IPS-15b (cell line): ENCODE measurements around the gene TCF19.
"Not testable (repeated sequence)": the region's sequence is repeated elsewhere in the genome, so short reads cannot be mapped to it uniquely, and the experiment has no call there.

Source experiments
- H3K27me3 ChIP-seq: one replicate; pipeline ENCODE4 v1.6.1; 2013; ENCODE audit warnings: low read length; ENCODE audit not compliant: control insufficient read depth, insufficient read depth
- H3K36me3 ChIP-seq: one replicate; pipeline ENCODE4 v1.6.1; 2013; ENCODE audit warnings: low read length; ENCODE audit not compliant: control insufficient read depth, insufficient read depth
- H3K4me1 ChIP-seq: one replicate; pipeline ENCODE4 v1.6.1; 2013; ENCODE audit warnings: mild to moderate bottlenecking, low read length; ENCODE audit not compliant: control insufficient read depth, insufficient read depth
- H3K4me3 ChIP-seq: one replicate; pipeline ENCODE4 v1.5.1; 2013; ENCODE audit warnings: low read depth, low read length
- H3K9ac ChIP-seq: one replicate; pipeline ENCODE4 v1.6.1; 2013; ENCODE audit warnings: low read depth, mild to moderate bottlenecking, low read length
- H3K9me3 ChIP-seq: one replicate; pipeline ENCODE4 v1.6.1; 2013; ENCODE audit warnings: mild to moderate bottlenecking, low read length; ENCODE audit not compliant: control insufficient read depth, insufficient read depth

The TCF19 gene

DNA sequence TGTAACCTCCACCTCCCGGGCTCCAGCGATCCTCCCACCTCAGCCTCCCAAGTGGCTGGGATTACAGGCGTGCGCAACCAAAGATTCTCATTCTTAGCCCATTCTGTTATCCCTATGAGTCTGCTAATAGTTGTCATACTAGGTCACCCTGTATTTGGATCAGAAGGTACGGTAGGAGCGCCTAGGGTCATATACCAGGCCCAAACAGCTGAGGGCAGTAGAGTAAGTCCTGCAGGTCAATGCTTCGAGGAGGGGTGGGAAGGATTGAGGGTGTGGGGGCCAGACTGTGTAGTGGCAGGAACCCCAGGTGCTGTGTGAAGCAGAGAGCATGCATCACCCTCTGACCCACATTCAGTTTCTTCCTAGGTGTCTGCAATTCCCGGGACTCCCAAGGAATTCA is 34.8 kb downstream of the TCF19 start:
- peaks cover 2% of the 10 kb centered on the region for H3K4me1 ChIP-seq
- no peak overlapping the region for H3K4me3 ChIP-seq

DNA sequence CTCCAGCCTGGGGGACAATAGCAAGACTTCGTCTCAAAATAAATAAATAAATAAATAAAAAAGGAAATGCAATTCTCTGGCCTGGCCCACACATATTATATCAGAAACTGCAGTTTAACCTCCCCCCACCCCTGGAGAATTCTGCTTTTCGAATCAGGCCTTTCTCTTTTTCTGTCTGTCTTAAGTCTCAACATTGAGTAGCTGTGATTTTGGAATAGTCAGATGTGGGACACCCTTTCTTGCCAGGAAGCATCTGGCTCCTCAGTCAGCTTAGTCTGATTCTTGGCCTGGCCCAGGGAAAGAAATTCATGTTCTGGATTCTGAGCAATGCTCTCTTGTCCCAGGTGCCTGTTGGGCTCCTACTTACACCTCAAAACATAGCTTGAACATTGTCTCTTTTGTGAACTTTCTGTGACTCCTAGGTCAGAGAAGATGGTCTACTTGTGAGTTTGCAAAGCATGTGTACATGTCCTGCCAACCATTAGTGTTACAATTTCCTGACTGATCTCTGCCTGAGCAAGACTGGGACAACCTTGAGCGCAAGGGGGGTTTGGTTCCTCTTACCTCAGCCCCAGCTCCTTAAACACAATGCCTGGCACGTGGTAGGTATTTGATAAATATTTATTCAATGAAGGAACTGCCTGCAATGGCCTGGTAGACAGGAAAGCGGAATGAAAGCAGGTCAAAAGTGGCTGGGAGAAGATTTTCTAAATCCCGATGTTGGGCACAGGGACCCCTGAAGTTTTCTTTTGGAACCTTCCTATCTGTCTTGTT is 35.9 kb downstream of the TCF19 start:
- H3K9ac ChIP-seq: no peak overlapping the region

More for the DNA sequence above, 34.8 kb downstream of the TCF19 start:
- no peaks in the 10 kb centered on the region for H3K9me3 ChIP-seq
- no peaks in the 10 kb centered on the region for H3K27me3 ChIP-seq
- no peak overlapping the region for H3K9ac ChIP-seq
- H3K36me3 ChIP-seq: no peaks in the 10 kb centered on the region

DNA sequence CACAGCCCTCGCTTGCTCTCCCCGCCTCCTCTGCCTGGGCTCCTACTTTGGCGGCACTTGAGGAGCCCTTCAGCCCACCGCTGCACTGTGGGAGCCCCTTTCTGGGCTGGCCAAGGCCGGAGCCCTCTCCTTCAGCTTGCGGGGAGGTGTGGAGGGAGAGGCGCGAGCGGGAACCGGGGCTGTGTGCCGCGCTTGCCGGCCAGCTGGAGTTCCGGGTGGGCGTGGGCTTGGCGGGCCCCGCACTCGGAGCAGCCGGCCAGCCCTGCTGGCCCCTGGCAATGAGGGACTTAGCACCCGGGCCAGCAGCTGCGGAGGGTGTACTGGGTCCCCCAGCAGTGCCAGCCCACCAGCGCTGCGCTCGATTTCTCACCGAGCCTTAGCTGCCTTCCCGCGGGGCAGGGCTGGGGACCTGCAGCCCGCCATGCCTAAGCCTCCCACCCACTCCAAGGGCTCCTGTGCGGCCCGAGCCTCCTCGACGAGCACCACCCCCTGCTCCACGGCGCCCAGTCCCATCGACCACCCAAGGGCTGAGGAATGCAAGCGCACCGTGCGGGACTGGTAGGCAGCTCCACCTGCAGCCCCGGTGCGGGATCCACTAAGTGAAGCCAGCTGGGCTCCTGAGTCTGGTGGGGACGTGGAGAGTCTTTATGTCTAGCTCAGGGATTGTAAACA is 37.1 kb downstream of the TCF19 start:
- H3K27me3 ChIP-seq, H3K9ac ChIP-seq, H3K36me3 ChIP-seq, H3K4me3 ChIP-seq, H3K4me1 ChIP-seq, H3K9me3 ChIP-seq: not testable (repeated sequence)

More for the DNA sequence above, 35.9 kb downstream of the TCF19 start:
- H3K4me1 ChIP-seq: peaks cover 1% of the 10 kb centered on the region
- H3K4me3 ChIP-seq: no peak overlapping the region
- H3K27me3 ChIP-seq: no peaks in the 10 kb centered on the region
- no peaks in the 10 kb centered on the region for H3K36me3 ChIP-seq
- no peaks in the 10 kb centered on the region for H3K9me3 ChIP-seq

DNA sequence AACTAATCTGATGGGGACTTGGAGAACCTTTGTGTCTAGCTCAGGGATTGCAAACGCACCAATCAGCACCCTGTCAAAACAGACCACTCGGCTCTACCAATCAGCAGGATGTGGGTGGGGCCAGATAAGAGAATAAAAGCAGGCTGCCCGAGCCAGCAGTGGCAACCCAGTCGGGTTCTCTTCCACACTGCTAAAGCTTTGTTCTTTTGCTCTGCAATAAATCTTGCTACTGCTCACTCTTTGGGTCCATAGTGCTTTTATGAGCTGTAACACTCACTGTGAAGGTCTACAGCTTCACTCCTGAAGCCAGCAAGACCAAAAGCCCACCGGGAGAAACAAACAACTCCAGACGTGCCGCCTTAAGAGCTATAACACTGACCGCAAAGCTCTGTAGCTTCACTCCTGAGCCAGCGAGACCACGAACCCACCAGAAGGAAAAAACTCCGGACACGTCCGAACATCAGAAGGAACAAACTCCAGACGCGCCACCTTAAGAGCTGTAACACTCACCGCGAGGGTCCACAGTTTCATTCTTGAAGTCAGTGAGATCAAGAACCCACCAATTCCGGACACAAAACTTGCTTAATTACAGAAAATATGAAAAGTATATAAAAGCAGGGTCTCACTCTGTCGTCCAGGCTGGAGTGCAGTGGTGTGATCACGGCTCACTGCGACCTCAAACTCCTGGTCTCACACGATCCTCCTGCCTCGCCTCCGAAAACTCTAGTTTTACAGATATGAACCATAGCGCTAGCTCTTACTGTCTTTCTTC is 38.0 kb downstream of the TCF19 start:
- not testable (repeated sequence) for H3K4me1 ChIP-seq, H3K9ac ChIP-seq, H3K36me3 ChIP-seq, H3K4me3 ChIP-seq, H3K27me3 ChIP-seq, H3K9me3 ChIP-seq

DNA sequence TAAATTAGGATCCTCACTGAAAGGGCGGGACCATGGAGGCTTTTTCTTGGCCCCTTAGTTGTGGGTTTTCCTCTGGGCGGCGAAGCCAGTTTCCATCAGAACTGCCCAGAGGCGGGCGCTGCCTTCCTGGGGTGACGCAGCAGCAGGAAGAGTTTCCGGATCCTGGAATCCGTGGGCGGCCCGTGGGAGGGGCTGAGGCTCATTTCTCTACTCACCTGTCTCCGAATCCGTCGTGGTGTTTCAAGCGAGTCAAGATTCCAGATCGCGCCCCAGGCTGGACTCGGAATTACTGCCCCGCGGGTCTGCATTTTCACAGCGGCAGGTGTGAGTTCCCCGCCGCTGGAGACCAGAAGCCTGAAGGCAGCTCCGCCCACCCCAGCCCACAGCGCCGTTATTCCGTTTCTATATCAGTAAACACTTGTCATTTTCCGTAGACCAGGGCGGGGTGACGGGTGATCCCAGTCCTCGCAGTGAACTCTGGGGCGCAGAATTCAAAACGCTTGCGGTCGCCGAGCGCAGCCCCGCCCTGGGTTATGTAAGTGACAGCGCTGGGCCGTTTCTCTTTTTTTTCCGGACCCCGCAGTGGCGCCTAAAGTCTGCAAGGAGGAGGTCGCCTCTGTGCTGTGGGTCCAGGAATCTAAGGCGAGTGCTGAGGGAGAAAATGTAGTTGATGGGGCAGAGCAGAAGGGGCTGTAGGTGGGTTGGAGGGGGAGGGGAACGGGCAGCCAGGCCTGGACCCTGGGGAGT is 39.3 kb downstream of the TCF19 start:
- Histone ChIP-seq H3K4me3 (peak overlapping the region; percentile 71), H3K9ac (no peak overlapping the region), H3K36me3 (no peaks in the 10 kb centered on the region), H3K27me3 (no peaks in the 10 kb centered on the region), H3K9me3 (no peaks in the 10 kb centered on the region), H3K4me1 (peaks cover 2% of the 10 kb centered on the region)

DNA sequence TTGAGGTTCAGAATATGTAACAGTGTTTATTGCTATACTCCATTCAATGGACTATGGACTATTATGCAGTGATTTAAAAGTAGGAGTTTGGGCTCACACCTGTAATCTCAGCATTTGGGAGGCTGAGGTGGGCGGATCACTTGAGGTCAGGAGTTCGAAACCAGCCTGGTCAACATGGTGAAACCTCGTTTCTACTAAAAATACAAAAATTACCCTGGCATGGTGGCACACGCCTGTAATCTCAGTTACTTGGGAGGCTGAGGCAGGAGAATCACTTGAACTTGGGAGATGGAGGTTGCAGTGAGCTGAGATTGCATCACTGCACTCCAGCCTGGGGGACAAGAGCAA is 40.7 kb downstream of the TCF19 start:
- not testable (repeated sequence) for H3K9ac ChIP-seq, H3K9me3 ChIP-seq, H3K36me3 ChIP-seq, H3K4me3 ChIP-seq, H3K27me3 ChIP-seq
- H3K4me1 ChIP-seq: peaks cover 16% of the 10 kb centered on the region

DNA sequence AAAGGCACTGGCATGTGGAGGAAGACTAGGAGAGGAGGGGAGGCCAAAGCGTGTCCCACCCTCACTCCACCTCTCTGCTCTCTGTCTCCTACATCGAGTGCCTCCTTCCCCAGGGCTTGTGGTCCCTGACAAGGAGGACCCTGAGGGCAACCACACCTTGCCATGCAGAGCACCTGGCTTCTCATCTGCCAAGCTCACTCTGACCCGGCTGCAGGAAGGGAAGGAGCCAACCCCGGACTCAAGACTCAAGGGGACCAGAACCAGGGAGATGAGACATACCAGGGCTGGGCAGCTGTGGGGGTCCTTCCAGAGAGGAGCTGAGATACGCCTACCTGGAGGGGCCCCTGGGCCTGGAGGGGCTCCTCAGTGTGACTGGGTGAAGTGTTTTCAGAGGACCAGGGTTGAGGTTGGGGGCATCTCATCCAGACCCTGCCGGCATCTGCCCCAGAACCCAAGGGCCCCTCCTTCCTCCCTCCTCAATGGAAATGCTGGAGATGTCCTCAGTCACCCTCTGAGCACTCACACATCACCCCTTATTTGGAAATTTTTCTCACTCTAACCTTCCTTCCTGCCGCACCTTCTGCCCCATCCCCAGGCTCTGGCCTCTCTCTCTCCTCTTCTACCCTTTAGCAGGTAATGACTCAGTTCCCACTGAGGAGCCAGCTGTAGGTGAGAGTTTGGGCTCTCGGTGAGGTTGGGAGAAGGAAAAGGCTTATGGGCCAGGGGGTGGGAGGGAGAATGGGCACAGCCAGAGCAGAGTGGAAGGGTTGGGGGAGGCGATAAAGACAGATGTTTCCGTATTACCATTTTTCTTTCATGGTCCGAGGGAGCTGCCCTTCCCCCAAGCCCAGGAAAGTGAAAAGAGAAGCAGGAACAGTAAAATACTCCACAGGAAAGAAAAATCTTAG is 44.1 kb downstream of the TCF19 start:
- no peak overlapping the region for H3K9ac ChIP-seq
- H3K27me3 ChIP-seq: no peaks in the 10 kb centered on the region
- no peaks in the 10 kb centered on the region for H3K9me3 ChIP-seq
- no peaks in the 10 kb centered on the region for H3K36me3 ChIP-seq
- H3K4me3 ChIP-seq: no peak overlapping the region
- H3K4me1 ChIP-seq: peaks cover 16% of the 10 kb centered on the region

DNA sequence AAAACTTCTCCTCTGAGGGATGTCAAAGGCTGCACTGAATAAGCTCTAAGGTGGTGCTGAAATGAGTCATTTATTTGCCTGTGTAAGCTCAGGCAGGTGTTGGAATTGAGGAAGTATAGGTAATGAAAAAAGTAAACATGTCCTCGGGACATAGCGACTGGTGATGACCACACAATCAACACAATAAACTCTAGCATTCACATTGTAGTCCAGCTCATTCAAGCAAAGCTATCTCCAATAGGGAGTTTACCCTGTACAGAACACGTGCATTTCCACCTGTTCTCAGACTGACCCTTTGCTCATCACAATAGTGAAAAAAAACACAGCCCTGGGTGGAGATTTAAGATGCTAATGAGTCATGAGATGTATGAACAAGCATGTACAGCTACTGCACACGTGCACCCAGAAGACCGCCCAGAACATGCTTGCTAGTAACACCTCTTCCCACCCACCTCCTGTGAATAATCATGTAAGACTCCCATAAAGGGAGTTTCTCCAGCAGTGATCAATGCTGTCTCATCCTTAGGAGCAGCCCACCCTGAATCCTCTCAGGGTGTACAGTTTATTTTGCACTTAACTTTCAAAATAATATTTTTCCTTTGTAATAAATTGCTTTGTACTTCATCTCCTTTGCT is 45.1 kb downstream of the TCF19 start:
- Histone ChIP-seq H3K9me3 (no peaks in the 10 kb centered on the region), H3K4me1 (peaks cover 16% of the 10 kb centered on the region), H3K36me3 (no peaks in the 10 kb centered on the region), H3K27me3 (no peaks in the 10 kb centered on the region), H3K4me3 (peak overlapping the region; percentile 8), H3K9ac (no peak overlapping the region)

DNA sequence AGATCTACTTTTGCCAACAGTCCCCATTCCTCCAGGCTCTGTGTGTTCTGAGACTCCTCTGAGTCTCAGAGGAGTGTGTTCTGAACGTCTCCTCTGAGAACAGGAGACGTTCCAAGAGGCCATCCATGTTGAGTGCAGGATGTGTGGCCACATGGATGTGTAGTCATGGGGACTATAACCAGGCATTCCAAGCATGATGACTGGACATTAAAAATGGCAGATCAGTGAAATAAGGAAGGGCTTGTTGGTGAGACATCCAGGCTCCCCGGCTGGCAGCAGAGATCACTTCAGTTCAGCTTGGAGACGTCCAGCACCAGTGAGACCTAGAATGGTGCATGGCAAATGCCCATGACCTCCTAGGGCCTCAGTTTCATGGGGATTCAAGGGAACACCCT is 46.4 kb downstream of the TCF19 start:
- Histone ChIP-seq H3K9ac (no peak overlapping the region), H3K4me3 (no peak overlapping the region)

DNA sequence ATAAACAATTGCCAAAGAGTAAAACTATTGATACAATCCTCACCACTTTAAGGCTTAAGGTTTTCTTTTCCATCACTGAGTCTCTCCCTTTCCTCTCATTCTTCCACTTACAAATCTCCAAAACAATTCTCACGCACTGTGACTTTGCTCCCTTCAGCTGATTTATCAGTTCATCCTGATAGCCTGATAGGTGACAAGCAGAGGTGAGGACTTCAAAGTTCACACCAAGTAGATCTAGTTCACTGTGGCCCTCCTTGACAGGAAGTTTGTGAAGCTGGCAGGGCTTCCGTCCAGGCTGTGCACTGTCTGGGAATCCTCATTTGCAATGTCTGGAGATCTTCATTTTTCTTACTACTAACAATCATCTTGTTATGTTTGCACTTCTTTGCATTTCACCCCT is 47.2 kb downstream of the TCF19 start:
- Histone ChIP-seq H3K9me3 (no peaks in the 10 kb centered on the region), H3K36me3 (no peaks in the 10 kb centered on the region), H3K27me3 (no peaks in the 10 kb centered on the region), H3K4me1 (peaks cover 18% of the 10 kb centered on the region), H3K9ac (no peak overlapping the region), H3K4me3 (no peak overlapping the region)

More for the DNA sequence above, 46.4 kb downstream of the TCF19 start:
- Histone ChIP-seq H3K9me3 (no peaks in the 10 kb centered on the region), H3K36me3 (no peaks in the 10 kb centered on the region), H3K27me3 (no peaks in the 10 kb centered on the region), H3K4me1 (peaks cover 16% of the 10 kb centered on the region)
